ENCODE data around the gene ZBTB38.

The ZBTB38 gene

GRCh38 chr3:141380279-141380678, 12.0 kb downstream of the ZBTB38 start:
- Histone ChIP-seq H3K27me3 (ENCODE audit: insufficient read depth, low read length, poor library complexity) (peaks cover 2% of the 10 kb centered on the region), H3K9ac (ENCODE audit: low read depth, low read length) (no peak overlapping the region), H3K9me3 (ENCODE audit: insufficient read depth, low read length, severe bottlenecking) (no peaks in the 10 kb centered on the region), H4K20me1 (ENCODE audit: insufficient read depth, low read length) (no peaks in the 10 kb centered on the region), H3K4me2 (ENCODE audit: insufficient read depth, low read length) (no peak overlapping the region), H2AFZ (ENCODE audit: low read depth, low read length) (no peak overlapping the region), H3K27ac (ENCODE audit: low read length) (no peak overlapping the region), H3K36me3 (ENCODE audit: insufficient read depth, low read length) (no peaks in the 10 kb centered on the region), H3K79me2 (ENCODE audit: insufficient read depth, low read length) (no peaks in the 10 kb centered on the region), H3K4me3 (ENCODE audit: low read depth in 1 of 2, low read length in 2 of 2) (no peak overlapping the region), H3K4me1 (ENCODE audit: insufficient read depth, low read length) (no peaks in the 10 kb centered on the region)
- TF ChIP-seq EZH2 (IDR thresholded peaks at IDR 0.05; ENCODE audit: borderline replicate concordance, low read depth, low read length, severe bottlenecking) (no peak), CTCF (IDR thresholded peaks at IDR 0.05; ENCODE audit: borderline replicate concordance, extremely low read depth, low read length, poor library complexity, severe bottlenecking) (no peak)
- ATAC-seq (ENCODE audit: insufficient read depth, low read depth): no peak; the same call in 2 of the 3 replicates
- no peak for DNase-seq

DNA sequence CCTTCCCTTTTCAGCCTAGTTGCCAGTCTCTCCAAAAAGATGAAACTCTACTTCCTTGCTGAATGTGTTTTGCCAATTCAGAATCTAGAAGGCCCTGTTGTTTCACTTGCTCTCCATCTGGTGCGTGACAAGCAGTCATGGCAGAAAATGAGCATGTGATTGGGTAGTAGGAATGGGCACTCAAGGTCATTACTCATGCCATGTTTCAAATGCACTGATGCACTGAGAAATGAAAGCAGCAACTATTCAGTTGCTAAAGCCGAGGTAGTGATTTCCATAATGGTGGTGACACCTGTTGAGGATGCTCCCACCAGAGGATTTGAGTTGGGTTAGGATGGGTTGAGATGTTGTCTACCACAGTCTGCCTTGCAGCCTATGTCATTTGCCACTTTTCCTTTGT, 12.7 kb downstream of the ZBTB38 start:
- Histone ChIP-seq H2AFZ (ENCODE audit: low read depth, low read length) (no peak overlapping the region), H4K20me1 (ENCODE audit: insufficient read depth, low read length) (no peaks in the 10 kb centered on the region), H3K9me3 (ENCODE audit: insufficient read depth, low read length, severe bottlenecking) (no peaks in the 10 kb centered on the region), H3K27me3 (ENCODE audit: insufficient read depth, low read length, poor library complexity) (peaks cover 2% of the 10 kb centered on the region), H3K79me2 (ENCODE audit: insufficient read depth, low read length) (no peaks in the 10 kb centered on the region), H3K4me2 (ENCODE audit: insufficient read depth, low read length) (no peak overlapping the region), H3K4me1 (ENCODE audit: insufficient read depth, low read length) (no peaks in the 10 kb centered on the region), H3K9ac (ENCODE audit: low read depth, low read length) (no peak overlapping the region), H3K4me3 (ENCODE audit: low read depth in 1 of 2, low read length in 2 of 2) (no peak overlapping the region), H3K27ac (ENCODE audit: low read length) (no peak overlapping the region), H3K36me3 (ENCODE audit: insufficient read depth, low read length) (no peaks in the 10 kb centered on the region)
- DNase-seq (no peak), ATAC-seq (ENCODE audit: insufficient read depth, low read depth) (no peak)
- TF ChIP-seq CTCF (IDR thresholded peaks at IDR 0.05; ENCODE audit: borderline replicate concordance, extremely low read depth, low read length, poor library complexity, severe bottlenecking): no peak
- no peak for TF ChIP-seq EZH2 (IDR thresholded peaks at IDR 0.05; ENCODE audit: borderline replicate concordance, low read depth, low read length, severe bottlenecking)

GRCh38 chr3:141382571-141382970, 14.3 kb downstream of the ZBTB38 start:
- no peak for TF ChIP-seq EZH2 (IDR thresholded peaks at IDR 0.05; ENCODE audit: borderline replicate concordance, low read depth, low read length, severe bottlenecking)
- Histone ChIP-seq H3K4me2 (ENCODE audit: insufficient read depth, low read length) (no peak overlapping the region), H3K36me3 (ENCODE audit: insufficient read depth, low read length) (no peaks in the 10 kb centered on the region), H3K27me3 (ENCODE audit: insufficient read depth, low read length, poor library complexity) (peaks cover 2% of the 10 kb centered on the region), H3K9ac (ENCODE audit: low read depth, low read length) (no peak overlapping the region), H3K79me2 (ENCODE audit: insufficient read depth, low read length) (no peaks in the 10 kb centered on the region), H3K4me1 (ENCODE audit: insufficient read depth, low read length) (no peaks in the 10 kb centered on the region), H3K27ac (ENCODE audit: low read length) (no peak overlapping the region), H4K20me1 (ENCODE audit: insufficient read depth, low read length) (no peaks in the 10 kb centered on the region), H3K9me3 (ENCODE audit: insufficient read depth, low read length, severe bottlenecking) (no peaks in the 10 kb centered on the region), H3K4me3 (ENCODE audit: low read depth in 1 of 2, low read length in 2 of 2) (no peak overlapping the region), H2AFZ (ENCODE audit: low read depth, low read length) (no peak overlapping the region)
- DNase-seq (no peak), ATAC-seq (ENCODE audit: insufficient read depth, low read depth) (no peak)

GRCh38 chr3:141383555-141384129, 15.3 kb downstream of the ZBTB38 start:
- Histone ChIP-seq H3K79me2 (ENCODE audit: insufficient read depth, low read length) (no peaks in the 10 kb centered on the region), H3K27me3 (ENCODE audit: insufficient read depth, low read length, poor library complexity) (peaks cover 2% of the 10 kb centered on the region), H3K27ac (ENCODE audit: low read length) (no peak overlapping the region), H3K36me3 (ENCODE audit: insufficient read depth, low read length) (no peaks in the 10 kb centered on the region), H3K9me3 (ENCODE audit: insufficient read depth, low read length, severe bottlenecking) (no peaks in the 10 kb centered on the region), H3K9ac (ENCODE audit: low read depth, low read length) (no peak overlapping the region), H3K4me2 (ENCODE audit: insufficient read depth, low read length) (no peak overlapping the region), H3K4me3 (ENCODE audit: low read depth in 1 of 2, low read length in 2 of 2) (no peak overlapping the region), H4K20me1 (ENCODE audit: insufficient read depth, low read length) (no peaks in the 10 kb centered on the region), H2AFZ (ENCODE audit: low read depth, low read length) (no peak overlapping the region), H3K4me1 (ENCODE audit: insufficient read depth, low read length) (no peaks in the 10 kb centered on the region)
- ATAC-seq (ENCODE audit: insufficient read depth, low read depth): no peak
- TF ChIP-seq CTCF (IDR thresholded peaks at IDR 0.05; ENCODE audit: borderline replicate concordance, extremely low read depth, low read length, poor library complexity, severe bottlenecking) (no peak), EZH2 (IDR thresholded peaks at IDR 0.05; ENCODE audit: borderline replicate concordance, low read depth, low read length, severe bottlenecking) (no peak)
- no peak for DNase-seq
